Kasumi-1 (cell line): Measurements from ENCODE around the gene RNF126.
"Not testable (repeated sequence)": the region's sequence is repeated elsewhere in the genome, so short reads cannot be mapped to it uniquely, and the experiment has no call there.

Experiments used
- DNase-seq, 2 experiments: peaks; one replicate each; lab custom pipeline; 2025; lab: John Stamatoyannopoulos, UW

The RNF126 gene

DNA sequence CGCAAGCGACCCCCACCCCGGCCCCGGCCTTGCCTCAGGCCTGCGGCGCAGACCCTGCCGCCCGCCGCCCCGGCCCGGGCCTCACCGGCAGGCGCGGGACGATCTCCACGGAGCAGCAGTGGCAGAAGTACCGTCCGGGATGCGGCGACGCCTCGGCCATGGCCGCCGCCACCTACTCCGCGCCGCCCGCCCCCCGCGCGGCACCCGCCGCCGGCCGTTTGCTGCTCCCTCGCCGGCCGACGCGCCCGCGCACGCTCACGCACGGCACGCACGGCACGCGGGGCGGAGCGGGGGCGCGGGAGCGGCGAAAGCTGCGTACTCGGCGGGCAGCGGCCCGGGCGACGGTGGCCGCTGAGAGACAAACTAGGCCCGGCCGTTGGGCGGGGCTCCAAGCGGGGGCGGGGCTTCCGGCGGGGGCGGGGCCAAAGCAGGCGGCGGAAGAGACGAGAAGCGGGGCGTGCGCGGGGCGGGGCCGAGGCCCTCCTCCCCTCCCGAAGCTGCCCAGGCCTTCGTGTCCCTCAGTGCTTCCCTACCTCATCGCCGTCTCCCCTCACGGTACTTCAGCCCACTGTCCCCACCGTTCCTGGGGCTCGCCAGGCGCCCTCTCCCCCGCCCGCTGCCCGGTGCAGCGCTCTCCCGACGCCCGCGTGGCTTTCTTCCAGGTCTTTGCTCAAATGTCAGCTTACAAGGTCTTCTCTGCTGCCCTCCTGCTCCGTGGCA is at the start of gene RNF126:
RNF126 (minus strand) TSS at position 253 of the 720 bp plus-strand sequence; CDS start at position 160, 93 bp downstream.
- peak; percentile 81 to 90 for DNase-seq

DNA sequence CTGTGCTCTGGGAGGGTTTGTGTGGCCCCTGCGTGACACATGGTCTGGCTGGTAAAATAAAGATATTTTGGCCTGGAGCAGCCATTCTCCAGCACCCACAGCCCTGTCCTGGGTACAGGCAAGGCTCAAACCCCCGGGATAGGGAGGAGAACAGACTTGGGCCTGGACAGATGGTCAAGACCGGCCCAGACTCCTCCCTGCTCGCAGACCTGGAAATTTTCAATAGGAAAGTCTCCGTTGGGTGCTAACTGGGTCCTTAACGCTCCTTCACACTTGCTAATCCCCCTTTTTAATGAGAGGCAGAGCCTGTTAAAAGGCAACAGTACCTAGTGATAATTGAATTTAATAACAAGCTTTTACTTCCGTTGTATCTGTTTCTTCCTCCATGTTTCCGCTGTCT is 48.2 kb upstream of the RNF126 start:
- no peak for DNase-seq

DNA sequence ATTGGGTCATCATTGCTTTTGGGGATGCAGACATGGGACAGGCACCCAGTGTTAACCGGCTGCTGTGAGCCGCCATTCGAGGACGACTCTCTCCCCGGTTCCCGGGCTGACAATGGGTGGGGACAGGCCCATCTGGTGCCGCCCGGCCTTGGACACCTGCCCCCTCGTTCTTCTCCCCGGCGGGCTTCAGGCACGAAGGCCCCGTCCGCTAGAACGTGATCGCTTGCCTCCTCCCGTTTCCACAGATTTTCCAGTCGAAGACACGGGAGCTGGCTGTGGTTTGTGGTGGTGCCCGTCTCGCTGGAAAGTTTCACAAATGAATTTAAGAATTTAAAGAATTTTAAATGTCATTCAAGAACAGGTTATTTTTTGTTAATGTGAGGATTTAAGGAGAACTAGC is 47.8 kb upstream of the RNF126 start:
- DNase-seq: no peak

DNA sequence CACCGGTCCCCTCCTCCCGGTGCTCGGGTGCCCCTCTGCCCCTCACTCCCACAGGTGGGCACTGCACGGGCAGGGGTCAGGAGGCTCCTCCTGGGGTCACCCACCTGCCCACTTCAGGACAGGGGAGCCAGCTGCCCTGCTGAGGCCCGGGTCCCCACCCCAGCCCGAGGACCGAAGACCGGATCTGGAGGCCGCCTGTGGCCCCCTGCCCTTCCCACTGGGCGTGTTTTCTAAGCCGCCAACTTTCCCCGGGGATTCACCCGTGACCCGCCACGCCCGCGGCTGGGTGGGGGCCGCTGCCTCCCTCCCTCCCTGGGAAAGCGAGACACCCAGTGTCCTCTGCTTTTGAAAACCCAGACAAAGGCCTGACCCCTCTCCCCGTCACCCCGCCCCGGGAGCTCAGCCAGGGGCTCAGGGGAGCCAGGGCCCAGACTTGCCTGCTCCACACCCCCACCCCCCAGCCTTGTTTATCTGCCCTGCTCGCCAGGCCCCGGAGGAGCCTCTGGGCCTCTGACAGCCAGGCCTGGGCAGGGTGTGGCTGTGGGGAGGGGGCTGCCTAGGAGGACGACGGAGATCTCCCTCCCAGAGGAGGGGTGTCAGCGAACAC is 47.1 kb upstream of the RNF126 start:
- DNase-seq: no peak

DNA sequence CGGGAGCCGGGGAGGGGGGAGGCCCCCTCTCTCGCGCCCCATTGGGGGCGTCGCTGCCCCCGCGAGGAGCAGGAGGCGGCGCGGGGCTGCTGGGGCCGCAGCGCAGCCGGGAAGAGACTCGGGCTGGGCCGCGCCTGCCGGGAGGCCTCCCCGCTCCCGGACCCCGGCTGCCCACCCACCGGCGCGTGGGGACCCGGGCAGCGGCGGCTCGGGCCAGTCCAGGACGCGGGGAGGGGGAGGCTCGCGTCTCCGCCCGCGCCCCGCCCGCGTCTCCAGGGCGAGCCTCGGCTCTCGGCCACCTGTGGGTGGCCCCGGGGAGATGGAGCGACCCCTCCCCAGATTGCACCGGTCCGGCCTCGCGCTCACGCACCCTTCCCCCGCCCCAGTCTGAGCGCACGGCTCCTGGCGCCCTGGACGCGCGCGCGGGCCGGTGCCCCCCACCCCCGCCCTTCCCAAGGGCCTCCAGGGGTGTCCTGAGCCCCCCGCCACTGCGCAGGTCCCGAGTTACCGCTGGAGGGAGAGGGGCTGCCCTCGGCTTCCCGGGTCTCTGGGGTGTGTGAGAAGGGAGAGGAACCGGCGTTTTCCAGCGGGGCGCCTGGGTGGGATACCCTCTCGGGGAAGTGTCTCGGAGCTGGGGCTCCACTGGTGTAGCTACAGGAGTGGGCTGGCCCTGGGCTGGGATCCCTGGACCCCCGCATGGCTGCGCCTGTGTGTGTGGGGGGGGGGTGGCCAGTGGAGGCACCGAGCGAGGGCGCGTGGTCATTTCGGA is 46.4 kb upstream of the RNF126 start:
- no peak for DNase-seq

DNA sequence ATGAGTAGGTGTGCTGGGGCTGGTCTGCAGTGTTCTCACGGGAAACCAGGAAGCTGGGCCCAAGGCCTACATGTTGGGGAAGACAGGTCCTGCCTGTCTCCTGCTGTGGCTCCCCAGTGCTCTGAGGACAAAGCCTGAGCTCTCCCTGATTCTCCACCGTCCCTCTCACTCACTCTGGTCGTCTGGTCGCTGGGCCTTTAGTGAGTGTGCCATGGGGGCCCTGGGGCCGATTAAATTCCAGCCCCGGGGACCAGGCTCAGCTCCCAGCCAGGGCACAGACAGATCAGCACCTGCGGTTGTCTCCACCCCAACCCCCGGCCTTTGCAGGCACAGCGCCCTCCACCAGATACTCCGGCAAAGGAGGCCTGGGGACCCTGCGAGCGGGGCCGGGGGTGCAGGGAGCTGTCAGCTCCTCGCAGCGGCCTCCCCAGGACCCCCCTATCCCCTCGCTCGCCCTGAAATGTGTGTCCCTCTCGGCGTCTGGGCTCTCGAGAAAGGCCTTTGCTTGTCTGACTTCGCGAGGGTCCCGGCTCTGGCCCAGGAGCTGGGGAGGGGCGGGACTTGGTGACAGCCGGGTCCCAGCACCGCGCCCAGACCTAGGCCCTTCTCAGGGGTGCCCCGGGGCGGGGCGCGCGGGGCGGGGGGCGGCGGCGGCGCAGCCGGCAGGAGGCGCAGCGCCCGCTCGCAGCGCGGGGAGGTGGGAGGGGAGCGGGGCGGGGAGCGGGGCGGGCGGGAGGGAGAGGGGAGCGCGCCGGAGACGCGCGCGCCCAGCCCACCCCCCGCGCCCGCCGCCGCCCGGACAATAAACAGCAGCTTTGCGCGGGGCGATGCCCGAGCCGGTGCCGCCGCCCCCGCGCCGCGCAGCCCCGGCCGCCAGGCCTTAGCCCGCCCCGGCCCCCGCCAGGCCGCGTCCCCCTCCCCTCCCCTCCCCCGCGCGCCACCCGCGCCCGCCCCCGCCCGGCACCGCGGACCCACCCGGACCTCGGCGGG is 45.4 kb upstream of the RNF126 start, which contains the start of gene PALM:
PALM (plus strand) TSS at position 782 of the 990 bp plus-strand sequence. CDS start 212 bp downstream, outside the sequence.
- DNase-seq: peak; percentile 31 to 38

DNA sequence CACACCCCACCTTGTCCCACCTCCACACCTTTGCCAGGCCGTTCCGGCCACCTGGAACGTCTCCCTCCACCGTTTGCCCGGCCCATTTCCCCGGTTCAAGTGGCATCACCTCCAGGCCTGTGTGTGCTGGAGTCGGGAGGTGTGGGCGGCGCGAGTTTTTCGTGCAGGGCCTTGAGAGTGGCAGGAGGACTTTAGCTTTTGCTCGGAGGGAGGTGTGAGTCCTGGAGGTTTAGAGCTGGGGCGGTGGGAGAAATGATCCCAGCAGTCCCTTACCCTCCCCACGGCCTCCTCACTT is 41.4 kb upstream of the RNF126 start:
- DNase-seq: no peak

DNA sequence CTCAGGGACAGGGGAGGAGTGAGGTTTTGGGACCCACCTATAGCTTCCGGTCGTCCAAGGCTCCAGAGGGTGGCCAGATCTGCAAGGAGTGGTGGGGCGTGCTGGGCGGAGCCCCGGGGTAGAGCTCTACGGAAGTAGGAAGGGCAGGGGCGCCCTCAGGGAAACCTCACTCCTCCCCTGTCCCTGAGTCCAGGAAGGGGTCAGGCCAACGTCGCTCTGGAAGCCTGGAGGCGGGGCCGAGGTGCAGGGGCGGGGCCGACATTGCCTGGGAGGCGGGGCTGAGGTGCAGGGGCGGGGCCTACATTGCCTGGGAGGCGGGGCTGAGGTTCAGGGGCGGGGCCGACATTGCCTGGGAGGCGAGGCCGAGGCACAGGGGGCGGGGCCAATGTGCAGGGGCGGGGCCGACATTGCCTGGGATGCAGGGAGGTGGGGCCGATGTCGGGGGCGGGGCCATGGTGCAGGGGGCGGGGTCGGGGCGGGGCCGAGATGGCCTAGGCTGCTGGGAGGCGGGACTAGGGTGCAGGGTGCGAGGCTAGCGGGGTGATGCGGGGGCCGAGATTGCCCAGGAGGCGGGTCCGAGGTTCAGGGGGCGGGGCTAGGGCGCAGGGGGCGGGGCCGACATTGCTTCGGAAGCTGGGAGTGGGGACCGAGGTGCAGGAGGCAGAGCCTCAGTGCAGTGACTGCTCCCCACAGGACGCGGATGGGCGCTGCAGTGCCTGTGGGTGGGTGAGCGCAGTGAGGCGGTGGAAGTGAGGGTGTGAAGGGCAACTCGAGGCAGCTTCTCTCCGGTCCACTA is 40.8 kb upstream of the RNF126 start:
- peak; percentile 98 for DNase-seq

DNA sequence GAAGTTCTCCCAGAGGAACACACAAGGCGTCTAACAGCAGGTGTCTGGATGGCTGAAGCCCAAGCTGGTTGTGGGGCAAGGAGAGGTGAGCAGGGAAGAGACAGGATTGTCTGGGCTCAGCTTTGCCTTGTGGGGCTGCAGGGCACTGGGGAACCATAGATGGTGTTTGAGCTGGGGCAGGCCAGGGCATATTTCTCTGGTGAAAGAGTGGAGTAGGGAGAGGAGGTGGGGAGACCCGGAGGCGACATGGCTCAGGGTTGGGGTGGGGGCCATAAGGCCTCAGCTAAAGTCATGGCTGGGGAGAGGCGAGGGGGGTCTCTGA is 40.3 kb upstream of the RNF126 start:
- no peak for DNase-seq

DNA sequence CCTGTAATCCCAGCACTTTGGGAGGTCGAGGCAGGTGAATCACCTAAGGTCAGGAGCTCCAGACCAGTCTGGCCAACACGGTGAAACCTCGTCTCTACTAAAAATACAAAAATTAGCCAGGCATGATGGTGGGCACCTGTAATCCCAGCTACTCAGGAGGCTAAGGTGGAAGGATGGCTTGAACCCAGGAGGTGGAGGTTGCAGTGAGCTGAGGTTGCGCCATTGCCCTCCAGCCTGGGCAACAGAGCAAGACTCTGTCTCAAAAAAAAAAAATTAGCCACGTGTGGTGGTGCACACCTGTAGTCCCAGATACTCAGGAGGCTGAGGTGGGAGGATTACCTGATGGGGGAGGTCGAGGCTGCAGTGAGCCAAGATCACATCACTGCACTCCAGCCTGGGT is 39.8 kb upstream of the RNF126 start:
- not testable (repeated sequence) for DNase-seq

DNA sequence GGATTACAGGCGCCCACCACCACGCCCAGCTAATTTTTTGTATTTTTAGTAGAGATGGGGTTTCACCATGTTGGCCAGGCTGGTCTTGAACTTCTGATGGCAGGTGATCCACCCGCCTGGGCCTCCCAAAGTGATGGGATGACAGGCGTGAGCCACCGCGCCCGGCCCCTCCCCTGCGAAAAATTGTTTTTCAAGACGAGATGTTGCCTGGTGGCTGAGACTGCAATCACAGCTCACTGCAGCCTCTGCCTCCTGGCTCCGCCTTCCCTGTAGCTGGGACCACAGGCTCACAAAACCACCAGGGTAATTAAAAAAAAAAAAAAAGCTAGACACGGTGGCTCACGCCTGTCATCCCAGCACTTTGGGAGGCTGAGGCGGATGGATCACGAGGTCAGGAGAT is 36.9 kb upstream of the RNF126 start:
- peak; percentile 60 to 71 for DNase-seq

DNA sequence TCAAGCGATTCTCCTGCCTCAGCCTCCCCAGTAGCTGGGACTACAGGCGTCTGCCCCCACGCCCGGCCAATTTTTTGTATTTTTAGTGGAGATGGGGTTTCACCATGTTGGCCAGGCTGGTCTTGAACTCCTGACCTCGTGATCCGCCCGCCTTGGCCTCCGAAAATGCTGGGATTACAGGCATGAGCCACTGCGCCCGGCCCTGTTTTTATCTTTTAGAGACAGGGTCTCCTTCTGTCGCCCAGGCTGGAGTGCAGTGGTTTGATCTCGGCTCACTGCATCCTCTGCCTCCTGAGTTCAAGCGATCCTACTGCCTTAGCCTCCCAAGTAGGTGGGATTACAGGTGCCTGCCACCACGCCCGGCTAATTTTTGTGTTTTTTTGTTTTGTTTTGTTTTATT is 35.5 kb upstream of the RNF126 start:
- not testable (repeated sequence) for DNase-seq

DNA sequence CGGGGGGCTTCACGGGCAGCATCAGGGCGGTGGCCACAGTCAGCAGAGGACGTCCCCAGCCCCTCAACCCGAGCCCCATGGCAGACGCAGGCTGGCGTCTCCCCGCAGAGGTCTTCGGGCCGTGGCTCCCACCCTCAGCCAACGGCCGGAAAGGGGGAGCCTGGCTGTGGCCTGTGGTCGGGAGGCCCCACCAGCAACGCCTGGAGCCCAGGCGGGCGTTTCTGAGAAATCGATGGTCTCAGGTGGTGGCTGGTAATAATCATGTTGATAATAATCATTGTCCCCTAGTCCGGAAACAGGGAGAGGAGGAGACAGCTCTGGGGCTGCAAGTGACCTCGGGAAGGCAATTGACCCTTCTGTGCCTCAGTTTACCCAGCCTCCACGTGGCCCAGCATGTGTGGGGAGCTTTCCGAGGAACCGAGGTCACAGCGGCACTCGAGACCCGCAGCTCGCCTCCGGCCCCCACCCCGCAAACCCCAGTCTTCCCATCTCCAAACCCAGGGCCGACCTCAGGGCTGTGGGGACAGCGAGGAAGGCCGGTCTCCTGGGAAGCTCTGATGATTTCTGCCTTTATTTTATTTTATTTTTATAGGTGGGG is 32.4 kb upstream of the RNF126 start, which contains the start of gene PRSS57:
PRSS57 (minus strand) TSS at position 101 of the 598 bp plus-strand sequence; CDS start at position 79, 22 bp downstream.
- DNase-seq: peak; percentile 67 to 69

DNA sequence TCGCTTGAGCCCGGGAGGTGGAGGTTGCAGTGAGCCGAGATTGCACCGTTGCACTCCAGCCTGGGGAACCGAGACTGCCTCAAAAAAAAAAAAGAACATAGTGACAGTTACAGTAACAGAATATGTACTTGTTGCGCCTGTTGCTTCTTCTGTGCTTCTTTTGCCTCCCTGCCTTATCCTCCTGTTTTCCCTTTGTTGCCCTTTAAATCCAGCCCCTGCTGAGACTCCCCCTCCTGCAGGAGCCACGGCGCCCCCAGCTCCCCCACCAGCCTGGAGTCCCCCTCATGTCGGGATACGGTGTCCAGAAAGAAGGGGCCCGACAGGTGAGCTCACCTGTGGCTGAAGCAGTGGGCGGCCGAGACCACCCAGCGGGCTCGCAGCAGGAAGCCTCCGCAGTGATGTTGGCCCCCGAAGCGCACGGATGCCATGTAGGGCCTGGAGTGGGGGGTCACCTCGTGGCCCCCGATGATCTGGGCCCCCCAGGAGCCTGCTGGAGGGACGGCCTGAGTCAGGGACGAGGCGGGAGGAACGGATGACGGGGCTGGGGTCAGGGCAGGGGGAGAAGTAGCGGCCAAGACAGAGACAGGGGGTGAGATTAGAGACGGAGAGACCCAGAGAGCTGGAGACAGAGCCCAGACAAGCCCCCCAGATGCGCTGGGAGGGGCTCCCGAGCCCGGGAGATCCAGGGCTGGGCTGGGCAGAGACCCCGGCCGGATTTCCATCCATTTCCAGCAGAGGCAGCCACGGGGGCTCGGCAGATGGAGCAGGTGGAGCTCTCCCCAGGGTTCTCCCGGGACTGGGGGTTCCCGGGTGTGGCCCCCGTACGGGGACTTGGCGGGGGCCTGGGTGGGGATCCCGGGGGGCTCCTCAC is 31.7 kb upstream of the RNF126 start:
- DNase-seq: peak; percentile 24 to 40

DNA sequence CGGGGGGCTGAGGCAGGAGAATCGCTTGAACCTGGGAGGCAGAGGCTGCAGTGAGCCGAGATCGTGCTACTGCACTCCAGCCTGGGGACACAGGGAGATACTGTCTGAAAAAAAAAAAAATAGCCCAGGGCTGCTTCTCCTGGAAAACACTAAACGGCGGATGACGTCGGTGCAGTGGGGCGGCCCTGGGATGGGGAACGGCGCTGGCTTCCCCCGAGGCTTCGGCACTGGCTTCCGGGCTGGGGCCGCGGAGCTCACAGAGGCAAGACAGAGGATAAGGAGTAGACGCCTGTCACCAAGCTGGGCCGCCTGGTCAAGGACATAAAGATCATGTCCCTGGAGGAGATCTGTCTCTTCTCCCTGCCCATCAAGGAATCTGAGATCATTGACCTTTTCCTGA is 27.2 kb upstream of the RNF126 start:
- no peak for DNase-seq

DNA sequence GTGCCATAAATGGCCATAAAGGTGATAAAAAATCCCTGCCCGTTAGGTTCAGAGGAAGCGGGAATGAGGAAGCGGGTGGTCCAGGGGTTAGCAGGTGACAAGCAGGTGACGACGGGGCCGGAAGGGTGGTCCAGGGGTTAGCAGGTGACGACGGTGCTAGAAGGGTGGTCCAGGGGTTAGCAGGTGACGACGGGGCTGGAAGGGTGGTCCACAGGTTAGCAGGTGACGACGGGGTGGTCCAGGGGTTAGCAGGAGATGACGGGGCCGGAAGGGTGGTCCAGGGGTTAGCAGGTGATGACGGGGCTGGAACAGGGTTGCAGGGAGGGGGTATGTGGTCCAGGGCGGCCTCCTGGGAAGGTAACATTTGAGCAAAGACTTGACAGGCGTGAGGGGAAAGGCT is 26.0 kb upstream of the RNF126 start:
- DNase-seq: no peak

DNA sequence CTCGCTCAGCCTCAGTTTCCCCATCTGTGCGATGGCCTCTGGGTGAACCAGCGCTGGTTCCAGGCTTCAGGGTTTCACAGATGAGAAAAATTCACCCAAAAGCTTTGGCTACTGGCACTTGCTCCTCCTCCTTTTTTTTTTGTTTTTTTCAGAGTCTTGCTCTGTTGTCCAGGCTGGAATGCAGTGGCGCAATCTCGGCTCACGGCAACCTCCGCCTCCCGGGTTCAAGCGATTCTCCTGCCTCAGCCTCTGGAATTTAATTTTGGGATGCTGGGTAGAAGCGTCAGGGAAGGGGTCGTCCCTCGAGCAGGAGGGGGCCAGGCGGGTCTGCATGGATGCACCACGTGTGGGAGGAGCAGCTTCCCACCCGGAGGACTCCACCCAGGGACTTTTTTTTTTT is 25.2 kb upstream of the RNF126 start:
- no peak for DNase-seq

DNA sequence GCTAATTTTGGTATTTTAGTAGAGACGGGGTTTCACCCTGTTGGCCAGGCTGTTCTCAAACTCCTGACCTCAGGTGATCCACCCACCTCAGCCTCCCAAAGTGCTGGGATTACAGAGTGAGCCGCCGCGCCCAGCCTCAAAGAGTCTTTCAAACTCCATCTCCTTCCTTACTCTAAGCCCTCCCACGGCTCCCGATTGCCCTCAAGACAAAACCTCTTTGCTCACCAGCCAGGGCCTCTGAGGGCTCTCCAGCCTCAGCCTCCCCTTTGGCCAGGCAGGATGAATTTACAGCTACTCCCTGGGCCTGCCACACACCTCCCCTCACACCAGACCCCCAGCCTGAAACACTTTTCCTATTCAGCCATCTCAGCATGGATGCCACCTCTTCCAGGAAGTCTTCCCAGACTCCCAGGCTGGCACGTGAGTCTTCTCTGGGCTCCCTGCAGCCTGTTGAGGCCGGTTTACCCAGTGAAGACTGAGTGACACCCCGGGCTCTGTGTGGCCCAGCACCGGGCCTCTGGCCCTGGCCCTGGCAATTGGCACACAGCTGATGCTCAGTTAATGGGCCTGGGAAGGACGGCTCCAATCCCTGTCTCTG is 24.7 kb upstream of the RNF126 start:
- DNase-seq: no peak

DNA sequence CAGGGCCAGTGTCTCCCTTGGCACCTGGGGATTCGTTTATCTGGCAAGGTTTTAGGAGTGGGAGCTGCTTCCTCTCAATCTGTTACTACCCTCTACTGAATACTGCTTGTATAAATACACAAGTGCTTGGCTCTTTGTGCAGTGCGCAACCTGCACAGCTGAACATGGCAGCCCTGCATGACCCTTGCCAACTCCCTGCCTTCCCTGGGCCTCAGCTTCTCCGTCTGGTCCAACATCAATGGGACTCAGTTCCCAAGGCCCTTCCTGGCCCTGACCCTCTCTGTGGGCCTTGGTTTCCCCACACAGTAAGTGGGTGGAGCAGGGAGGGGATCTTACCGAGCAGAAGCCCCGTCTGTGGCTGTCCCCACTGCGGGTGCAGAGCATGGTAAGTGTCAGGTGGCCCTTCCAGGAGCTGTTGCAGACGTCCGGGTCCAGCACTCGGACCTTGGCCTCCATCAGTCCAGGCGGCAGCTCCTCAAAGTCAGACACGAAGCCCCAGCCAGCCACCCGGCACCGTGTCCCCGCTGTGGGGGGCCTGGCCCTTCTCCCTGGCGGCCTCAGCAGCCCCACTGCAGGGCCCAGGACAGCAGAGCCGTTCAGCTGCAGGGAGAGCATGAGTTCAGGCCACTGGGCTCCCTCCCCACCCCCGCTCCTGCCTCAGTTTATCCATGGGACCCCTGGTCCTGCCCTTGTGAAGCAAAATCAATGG is 23.7 kb upstream of the RNF126 start:
- DNase-seq: no peak
